ENCODE data around the gene MTM1. TPM values are rescaled to one million over a fixed set of nuclear protein-coding genes. Genes with fewer than 3 reads are reported as not detected.

The MTM1 gene
- polyA plus RNA-seq, 1 donor from 2014 or later, result 7.1 TPM

DNA sequence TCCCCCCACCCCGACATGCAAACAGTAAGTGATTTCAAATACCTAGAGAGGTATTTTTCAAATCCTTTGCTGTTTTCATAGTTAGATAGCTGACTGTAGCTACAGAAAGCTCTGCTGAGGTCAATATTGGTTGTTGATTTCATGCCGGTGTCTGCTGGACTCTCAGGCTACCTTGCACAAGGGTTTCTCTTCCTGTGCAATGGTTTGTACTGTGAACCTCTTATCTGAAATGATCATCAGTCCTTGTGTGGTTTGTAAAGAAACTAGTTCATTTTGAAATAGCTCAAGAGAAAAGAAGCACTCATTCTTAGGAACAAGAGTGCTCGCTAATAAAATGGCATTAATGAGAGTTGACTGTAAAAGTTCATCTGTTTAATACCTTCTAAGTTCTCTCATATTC is 2.1 kb downstream of the MTM1 start:
- Histone ChIP-seq H3K4me2 (ENCODE audit: low read length) (no peak overlapping the region), H3K79me2 (replicated peaks; ENCODE audit: insufficient read depth, low read length) (no peaks in the 10 kb centered on the region), H3K27me3 (ENCODE audit: insufficient read depth, low read depth, low read length) (no peaks in the 10 kb centered on the region), H3K9me2 (ENCODE audit: insufficient read depth, low read length) (no peaks in the 10 kb centered on the region), H4K20me1 (ENCODE audit: insufficient read depth) (no peaks in the 10 kb centered on the region), H3K9me3 (ENCODE audit: low read length) (no peaks in the 10 kb centered on the region), H3K27ac (ENCODE audit: low read length) (no peak overlapping the region), H3K9ac (ENCODE audit: low read length) (no peak overlapping the region), H3K4me3 (ENCODE audit: low read length) (no peak overlapping the region), H3K36me3 (ENCODE audit: insufficient read depth, low read length) (no peaks in the 10 kb centered on the region), H2AFZ (ENCODE audit: low read depth, low read length) (no peak overlapping the region), H3F3A (ENCODE audit: insufficient read depth, low read length, poor library complexity, severe bottlenecking) (no peaks in the 10 kb centered on the region)
- TF ChIP-seq EZH2 (IDR thresholded peaks at IDR 0.05; ENCODE audit: borderline replicate concordance, insufficient read depth, low read length, poor library complexity, severe bottlenecking), result no peak
- TF ChIP-seq, protein P1, sequence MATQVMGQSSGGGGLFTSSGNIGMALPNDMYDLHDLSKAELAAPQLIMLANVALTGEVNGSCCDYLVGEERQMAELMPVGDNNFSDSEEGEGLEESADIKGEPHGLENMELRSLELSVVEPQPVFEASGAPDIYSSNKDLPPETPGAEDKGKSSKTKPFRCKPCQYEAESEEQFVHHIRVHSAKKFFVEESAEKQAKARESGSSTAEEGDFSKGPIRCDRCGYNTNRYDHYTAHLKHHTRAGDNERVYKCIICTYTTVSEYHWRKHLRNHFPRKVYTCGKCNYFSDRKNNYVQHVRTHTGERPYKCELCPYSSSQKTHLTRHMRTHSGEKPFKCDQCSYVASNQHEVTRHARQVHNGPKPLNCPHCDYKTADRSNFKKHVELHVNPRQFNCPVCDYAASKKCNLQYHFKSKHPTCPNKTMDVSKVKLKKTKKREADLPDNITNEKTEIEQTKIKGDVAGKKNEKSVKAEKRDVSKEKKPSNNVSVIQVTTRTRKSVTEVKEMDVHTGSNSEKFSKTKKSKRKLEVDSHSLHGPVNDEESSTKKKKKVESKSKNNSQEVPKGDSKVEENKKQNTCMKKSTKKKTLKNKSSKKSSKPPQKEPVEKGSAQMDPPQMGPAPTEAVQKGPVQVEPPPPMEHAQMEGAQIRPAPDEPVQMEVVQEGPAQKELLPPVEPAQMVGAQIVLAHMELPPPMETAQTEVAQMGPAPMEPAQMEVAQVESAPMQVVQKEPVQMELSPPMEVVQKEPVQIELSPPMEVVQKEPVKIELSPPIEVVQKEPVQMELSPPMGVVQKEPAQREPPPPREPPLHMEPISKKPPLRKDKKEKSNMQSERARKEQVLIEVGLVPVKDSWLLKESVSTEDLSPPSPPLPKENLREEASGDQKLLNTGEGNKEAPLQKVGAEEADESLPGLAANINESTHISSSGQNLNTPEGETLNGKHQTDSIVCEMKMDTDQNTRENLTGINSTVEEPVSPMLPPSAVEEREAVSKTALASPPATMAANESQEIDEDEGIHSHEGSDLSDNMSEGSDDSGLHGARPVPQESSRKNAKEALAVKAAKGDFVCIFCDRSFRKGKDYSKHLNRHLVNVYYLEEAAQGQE (IDR thresholded peaks at IDR 0.05; ENCODE audit: borderline replicate concordance), result no peak
- TF ChIP-seq RAD21 (conservative IDR thresholded peaks at IDR 0.05), result no peak
- no peak for TF ChIP-seq TAF1 (IDR thresholded peaks at IDR 0.05; ENCODE audit: low read depth)
- TF ChIP-seq, protein P2, sequence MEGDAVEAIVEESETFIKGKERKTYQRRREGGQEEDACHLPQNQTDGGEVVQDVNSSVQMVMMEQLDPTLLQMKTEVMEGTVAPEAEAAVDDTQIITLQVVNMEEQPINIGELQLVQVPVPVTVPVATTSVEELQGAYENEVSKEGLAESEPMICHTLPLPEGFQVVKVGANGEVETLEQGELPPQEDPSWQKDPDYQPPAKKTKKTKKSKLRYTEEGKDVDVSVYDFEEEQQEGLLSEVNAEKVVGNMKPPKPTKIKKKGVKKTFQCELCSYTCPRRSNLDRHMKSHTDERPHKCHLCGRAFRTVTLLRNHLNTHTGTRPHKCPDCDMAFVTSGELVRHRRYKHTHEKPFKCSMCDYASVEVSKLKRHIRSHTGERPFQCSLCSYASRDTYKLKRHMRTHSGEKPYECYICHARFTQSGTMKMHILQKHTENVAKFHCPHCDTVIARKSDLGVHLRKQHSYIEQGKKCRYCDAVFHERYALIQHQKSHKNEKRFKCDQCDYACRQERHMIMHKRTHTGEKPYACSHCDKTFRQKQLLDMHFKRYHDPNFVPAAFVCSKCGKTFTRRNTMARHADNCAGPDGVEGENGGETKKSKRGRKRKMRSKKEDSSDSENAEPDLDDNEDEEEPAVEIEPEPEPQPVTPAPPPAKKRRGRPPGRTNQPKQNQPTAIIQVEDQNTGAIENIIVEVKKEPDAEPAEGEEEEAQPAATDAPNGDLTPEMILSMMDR (IDR thresholded peaks at IDR 0.05; ENCODE audit: poor library complexity, severe bottlenecking), result no peak
- TF ChIP-seq SMC3 (conservative IDR thresholded peaks at IDR 0.05; ENCODE audit: poor library complexity), result no peak
- no peak for TF ChIP-seq MXI1 (conservative IDR thresholded peaks at IDR 0.05; ENCODE audit: poor library complexity, severe bottlenecking)
- no peak for TF ChIP-seq EP300 (conservative IDR thresholded peaks at IDR 0.05; ENCODE audit: poor library complexity, severe bottlenecking)
- TF ChIP-seq POLR2AphosphoS5 (IDR thresholded peaks at IDR 0.05), result no peak

DNA sequence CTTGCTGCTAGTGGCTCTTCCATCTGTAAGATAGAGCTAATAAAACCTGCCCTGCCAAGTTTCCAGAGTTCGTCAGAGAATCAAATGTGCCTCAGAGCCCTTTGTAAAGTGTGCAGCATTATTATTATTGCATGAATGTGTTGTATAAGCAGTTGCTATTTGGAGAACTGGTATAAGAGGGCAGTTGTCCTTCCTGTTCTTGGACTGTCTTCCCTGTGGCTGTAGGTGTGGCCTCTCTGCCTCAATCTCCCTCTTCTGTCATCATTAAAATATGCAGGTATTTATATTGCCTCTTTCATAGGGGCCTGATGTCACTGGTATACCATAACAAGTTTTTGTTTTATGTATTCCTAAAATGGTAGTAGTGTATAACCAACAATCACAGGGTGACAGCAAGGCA is 3.8 kb downstream of the MTM1 start:
- H2AFZ ChIP-seq (ENCODE audit: low read depth, low read length), result no peak overlapping the region
- no peak overlapping the region for H3K9ac ChIP-seq (ENCODE audit: low read length)
- no peaks in the 10 kb centered on the region for H3K36me3 ChIP-seq (ENCODE audit: insufficient read depth, low read length)
- TF ChIP-seq, protein P1 (IDR thresholded peaks at IDR 0.05; ENCODE audit: borderline replicate concordance), result no peak
- TF ChIP-seq EZH2 (IDR thresholded peaks at IDR 0.05; ENCODE audit: borderline replicate concordance, insufficient read depth, low read length, poor library complexity, severe bottlenecking), result no peak
- TF ChIP-seq, protein P2 (IDR thresholded peaks at IDR 0.05; ENCODE audit: poor library complexity, severe bottlenecking), result no peak
- TF ChIP-seq POLR2AphosphoS5 (IDR thresholded peaks at IDR 0.05), result no peak
- TF ChIP-seq RAD21 (conservative IDR thresholded peaks at IDR 0.05), result no peak
- no peak for TF ChIP-seq EP300 (conservative IDR thresholded peaks at IDR 0.05; ENCODE audit: poor library complexity, severe bottlenecking)
- no peak for TF ChIP-seq MXI1 (conservative IDR thresholded peaks at IDR 0.05; ENCODE audit: poor library complexity, severe bottlenecking)
- TF ChIP-seq TAF1 (IDR thresholded peaks at IDR 0.05; ENCODE audit: low read depth), result no peak
- no peak for TF ChIP-seq SMC3 (conservative IDR thresholded peaks at IDR 0.05; ENCODE audit: poor library complexity)
- H3K4me3 ChIP-seq (ENCODE audit: low read length), result no peak overlapping the region
- no peak overlapping the region for H3K4me2 ChIP-seq (ENCODE audit: low read length)
- H4K20me1 ChIP-seq (ENCODE audit: insufficient read depth), result no peaks in the 10 kb centered on the region
- H3K27ac ChIP-seq (ENCODE audit: low read length), result no peak overlapping the region
- H3K79me2 ChIP-seq (replicated peaks; ENCODE audit: insufficient read depth, low read length), result no peaks in the 10 kb centered on the region
- no peaks in the 10 kb centered on the region for H3F3A ChIP-seq (ENCODE audit: insufficient read depth, low read length, poor library complexity, severe bottlenecking)
- H3K9me2 ChIP-seq (ENCODE audit: insufficient read depth, low read length), result no peaks in the 10 kb centered on the region
- no peaks in the 10 kb centered on the region for H3K27me3 ChIP-seq (ENCODE audit: insufficient read depth, low read depth, low read length)
- no peaks in the 10 kb centered on the region for H3K9me3 ChIP-seq (ENCODE audit: low read length)

All from neural cell (in vitro differentiated cells).